Astrocyte (in vitro differentiated cells and primary cell): ENCODE data around the gene MYMK. TPM values are rescaled to one million over a fixed set of nuclear protein-coding genes. Genes with fewer than 3 reads are reported as not detected.

Experiments used
- DNase-seq: peaks from one replicate; pipeline ENCODE4 v3.0.0-alpha.2; 2010; ENCODE audit warnings: low read depth
- FAIRE-seq: peaks from 2 replicates; lab custom pipeline; 2011; peaks lifted over from hg19 to GRCh38; lab: Jason Lieb, UNC
- H2AFZ ChIP-seq: 2 replicates; pipeline ENCODE4 v1.6.0; 2012; ENCODE audit warnings: low read depth, low read length, inconsistent platforms
- H3K27ac ChIP-seq: 2 replicates; pipeline ENCODE4 v1.5.1; 2011; ENCODE audit warnings: low read depth, low read length, inconsistent platforms
- H3K27me3 ChIP-seq: 2 replicates; pipeline ENCODE4 v1.6.0; 2011; ENCODE audit warnings: low read length, inconsistent platforms; ENCODE audit not compliant: insufficient read depth
- H3K36me3 ChIP-seq: 2 replicates; pipeline ENCODE4 v1.5.1; 2011; ENCODE audit warnings: low read length, inconsistent platforms; ENCODE audit not compliant: insufficient read depth
- H3K4me1 ChIP-seq: 2 replicates; pipeline ENCODE4 v1.5.1; 2011; ENCODE audit warnings: low read length, inconsistent platforms; ENCODE audit not compliant: insufficient read depth
- H3K4me2 ChIP-seq: 2 replicates; pipeline ENCODE4 v1.6.0; 2012; ENCODE audit warnings: low read length, inconsistent platforms
- H3K4me3 ChIP-seq: 2 replicates; pipeline ENCODE4 v1.5.1; 2011; ENCODE audit warnings: low read depth, mild to moderate bottlenecking, low read length, inconsistent platforms; ENCODE audit not compliant: insufficient read depth
- H3K79me2 ChIP-seq: 2 replicates; pipeline ENCODE4 v1.6.0; 2012; ENCODE audit warnings: mild to moderate bottlenecking, low read length, inconsistent platforms; ENCODE audit not compliant: insufficient read depth
- H3K9ac ChIP-seq: 2 replicates; pipeline ENCODE4 v1.6.0; 2012; ENCODE audit warnings: mild to moderate bottlenecking, low read length, inconsistent platforms
- H3K9me3 ChIP-seq: 2 replicates; pipeline ENCODE4 v1.5.1; 2012; ENCODE audit warnings: low read depth, mild to moderate bottlenecking, low read length, inconsistent platforms; ENCODE audit not compliant: insufficient read depth
- H4K20me1 ChIP-seq: 2 replicates; pipeline ENCODE4 v1.6.0; 2012; ENCODE audit warnings: low read length, inconsistent platforms; ENCODE audit not compliant: insufficient read depth
- H3K27ac Mint-ChIP-seq: one replicate; pipeline ENCODE4 v1.8.0; 2021; ENCODE audit warnings: mild to moderate bottlenecking, mixed read lengths; ENCODE audit not compliant: unreplicated experiment
- H3K27me3 Mint-ChIP-seq: one replicate; pipeline ENCODE4 v1.8.0; 2021; ENCODE audit warnings: low read depth, mixed read lengths; ENCODE audit not compliant: unreplicated experiment
- H3K36me3 Mint-ChIP-seq: one replicate; pipeline ENCODE4 v1.8.0; 2021; ENCODE audit warnings: low read depth, mixed read lengths; ENCODE audit not compliant: unreplicated experiment
- H3K4me1 Mint-ChIP-seq: one replicate; pipeline ENCODE4 v1.8.0; 2021; ENCODE audit warnings: low read depth, mixed read lengths; ENCODE audit not compliant: unreplicated experiment
- H3K4me3 Mint-ChIP-seq: one replicate; pipeline ENCODE4 v1.8.0; 2021; ENCODE audit warnings: mild to moderate bottlenecking, moderate library complexity, mixed read lengths; ENCODE audit not compliant: unreplicated experiment
- H3K9me3 Mint-ChIP-seq: one replicate; pipeline ENCODE4 v1.8.0; 2021; ENCODE audit warnings: mild to moderate bottlenecking, mixed read lengths; ENCODE audit not compliant: unreplicated experiment
- EZH2 ChIP-seq: IDR thresholded peaks from 2 replicates; pipeline ENCODE4 v1.6.1; 2012; ENCODE audit warnings: mild to moderate bottlenecking, low read length, inconsistent platforms; ENCODE audit not compliant: insufficient read depth
- total RNA-seq: library from RNA; stranded (reverse); gene quantifications from 2 replicates; pipeline ENCODE4 v1.2.1, GENCODE V29; 2021
- TF ChIP-seq, protein P1 (sequence below): IDR thresholded peaks from 2 replicates; pipeline ENCODE4 v1.5.1; 2011; ENCODE audit warnings: low read depth, mild to moderate bottlenecking, inconsistent platforms, low read length, moderate library complexity; ENCODE audit not compliant: insufficient read depth

The MYMK gene
- total RNA-seq, 1 donor from 2014 or later, result not detected

DNA sequence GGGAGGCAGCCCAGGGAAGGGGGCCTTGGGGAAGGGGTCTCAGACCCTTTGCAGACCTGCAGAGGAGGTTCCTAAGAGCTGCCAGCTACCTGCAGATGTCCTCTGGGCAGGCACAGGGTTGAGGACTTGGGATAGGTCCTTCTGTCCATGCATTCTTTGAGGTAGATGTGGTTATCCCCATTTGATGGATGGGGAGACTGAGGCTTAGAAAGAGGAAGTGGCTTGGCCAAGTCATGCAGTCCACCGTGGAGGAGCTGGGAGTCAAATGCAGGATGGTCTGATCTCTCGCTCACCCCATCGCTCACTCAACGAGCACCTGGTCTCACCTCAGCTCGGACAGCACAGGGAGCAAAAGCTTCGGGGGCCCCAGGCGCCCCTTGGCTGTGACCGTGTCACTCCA, 30.0 kb upstream of the MYMK start:
- no peak for FAIRE-seq

DNA sequence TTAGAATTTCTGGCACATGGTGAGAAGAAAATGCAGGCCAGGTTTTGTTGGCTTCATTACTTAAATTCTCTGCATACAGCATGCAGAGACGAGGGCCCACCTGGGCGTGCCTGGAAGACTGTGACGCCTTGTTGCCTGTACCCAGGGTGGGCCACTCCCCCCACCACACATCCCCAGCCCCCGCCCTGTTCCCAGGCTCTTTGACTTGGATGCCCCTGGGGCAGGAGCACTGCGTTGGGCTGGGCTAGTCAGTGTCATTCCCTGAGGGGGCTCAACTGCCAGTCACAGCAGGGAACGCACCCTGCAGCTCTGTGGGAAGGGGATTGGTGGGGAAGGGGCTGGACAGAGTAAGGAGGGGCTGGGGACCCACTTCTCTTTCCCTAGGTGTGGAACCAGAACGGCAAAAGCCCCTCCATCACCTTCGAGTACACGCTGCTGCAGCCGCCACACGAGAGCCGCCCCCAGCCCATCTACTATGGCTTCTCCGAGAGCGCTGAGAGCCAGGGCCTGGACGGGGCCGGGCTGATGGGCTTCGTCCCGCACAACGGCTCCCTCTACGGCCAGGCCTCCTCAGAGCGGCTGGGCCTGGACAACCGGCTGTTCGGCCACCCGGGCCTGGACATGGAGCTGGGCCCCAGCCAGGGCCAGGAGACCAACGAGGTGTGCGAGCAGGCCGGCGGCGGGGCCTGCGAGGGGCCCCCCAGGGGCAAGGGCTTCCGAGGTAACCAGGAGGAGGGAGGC, 29.4 kb upstream of the MYMK start:
- Histone ChIP-seq H3K9me3 (no peaks in the 10 kb centered on the region), H2AFZ (no peak overlapping the region), H4K20me1 (no peaks in the 10 kb centered on the region), H3K4me2 (no peak overlapping the region), H3K4me3 (no peak overlapping the region), H3K79me2 (no peaks in the 10 kb centered on the region), H3K4me1 (peaks cover 18% of the 10 kb centered on the region), H3K27ac (no peak overlapping the region), H3K27me3 (peaks cover 8% of the 10 kb centered on the region), H3K9ac (no peak overlapping the region), H3K36me3 (no peaks in the 10 kb centered on the region)
- FAIRE-seq (no peak), DNase-seq (no peak)
- Mint-ChIP-seq H3K9me3 (no peaks in the 10 kb centered on the region), H3K27ac (no peak overlapping the region), H3K27me3 (peaks cover 37% of the 10 kb centered on the region), H3K36me3 (peaks cover 2% of the 10 kb centered on the region), H3K4me1 (peaks cover 19% of the 10 kb centered on the region), H3K4me3 (no peak overlapping the region)
- TF ChIP-seq, protein P1, sequence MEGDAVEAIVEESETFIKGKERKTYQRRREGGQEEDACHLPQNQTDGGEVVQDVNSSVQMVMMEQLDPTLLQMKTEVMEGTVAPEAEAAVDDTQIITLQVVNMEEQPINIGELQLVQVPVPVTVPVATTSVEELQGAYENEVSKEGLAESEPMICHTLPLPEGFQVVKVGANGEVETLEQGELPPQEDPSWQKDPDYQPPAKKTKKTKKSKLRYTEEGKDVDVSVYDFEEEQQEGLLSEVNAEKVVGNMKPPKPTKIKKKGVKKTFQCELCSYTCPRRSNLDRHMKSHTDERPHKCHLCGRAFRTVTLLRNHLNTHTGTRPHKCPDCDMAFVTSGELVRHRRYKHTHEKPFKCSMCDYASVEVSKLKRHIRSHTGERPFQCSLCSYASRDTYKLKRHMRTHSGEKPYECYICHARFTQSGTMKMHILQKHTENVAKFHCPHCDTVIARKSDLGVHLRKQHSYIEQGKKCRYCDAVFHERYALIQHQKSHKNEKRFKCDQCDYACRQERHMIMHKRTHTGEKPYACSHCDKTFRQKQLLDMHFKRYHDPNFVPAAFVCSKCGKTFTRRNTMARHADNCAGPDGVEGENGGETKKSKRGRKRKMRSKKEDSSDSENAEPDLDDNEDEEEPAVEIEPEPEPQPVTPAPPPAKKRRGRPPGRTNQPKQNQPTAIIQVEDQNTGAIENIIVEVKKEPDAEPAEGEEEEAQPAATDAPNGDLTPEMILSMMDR, result no peak
- TF ChIP-seq EZH2, result no peak

More for the DNA sequence above, 30.0 kb upstream of the MYMK start:
- H3K4me1 ChIP-seq, result peaks cover 18% of the 10 kb centered on the region
- no peak overlapping the region for H3K9ac ChIP-seq
- H3K4me2 ChIP-seq, result no peak overlapping the region
- H3K27me3 Mint-ChIP-seq, result peaks cover 36% of the 10 kb centered on the region
- H3K36me3 Mint-ChIP-seq, result peaks cover 2% of the 10 kb centered on the region
- no peaks in the 10 kb centered on the region for H3K79me2 ChIP-seq
- TF ChIP-seq, protein P1, result no peak
- TF ChIP-seq EZH2, result no peak
- no peak overlapping the region for H3K4me3 Mint-ChIP-seq
- H2AFZ ChIP-seq, result no peak overlapping the region
- H3K9me3 Mint-ChIP-seq, result no peaks in the 10 kb centered on the region
- no peaks in the 10 kb centered on the region for H3K9me3 ChIP-seq
- no peaks in the 10 kb centered on the region for H3K36me3 ChIP-seq
- H3K4me1 Mint-ChIP-seq, result peaks cover 20% of the 10 kb centered on the region
- H3K27me3 ChIP-seq, result peaks cover 8% of the 10 kb centered on the region
- no peak overlapping the region for H3K4me3 ChIP-seq
- H4K20me1 ChIP-seq, result no peaks in the 10 kb centered on the region
- no peak for DNase-seq
- no peak overlapping the region for H3K27ac ChIP-seq
- no peak overlapping the region for H3K27ac Mint-ChIP-seq

DNA sequence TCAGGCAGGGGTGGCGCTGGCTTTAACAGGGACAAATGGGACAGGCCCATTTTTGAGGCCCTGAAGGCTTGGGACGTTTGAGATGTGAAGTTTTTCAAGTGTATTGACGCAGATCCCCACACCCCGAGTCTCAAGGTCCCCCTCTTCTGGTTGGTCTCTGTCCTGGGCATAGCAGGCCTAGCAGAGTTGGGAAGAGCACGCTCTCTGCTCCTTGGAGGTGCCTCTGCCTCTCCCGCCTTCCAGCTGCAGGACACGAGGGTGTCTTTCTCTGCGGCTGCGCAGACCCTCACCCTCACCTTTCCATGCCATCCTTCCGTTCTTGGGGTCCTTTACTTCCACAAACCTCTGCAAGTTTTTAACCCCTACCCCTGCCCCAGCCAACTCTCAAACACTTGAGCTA, 28.4 kb upstream of the MYMK start:
- H3K27me3 ChIP-seq, result peaks cover 8% of the 10 kb centered on the region
- H3K27me3 Mint-ChIP-seq, result peaks cover 40% of the 10 kb centered on the region
- no peak overlapping the region for H2AFZ ChIP-seq
- H4K20me1 ChIP-seq, result no peaks in the 10 kb centered on the region
- peaks cover 2% of the 10 kb centered on the region for H3K36me3 Mint-ChIP-seq
- TF ChIP-seq, protein P1, result no peak
- no peak for TF ChIP-seq EZH2
- no peak overlapping the region for H3K27ac ChIP-seq
- H3K36me3 ChIP-seq, result no peaks in the 10 kb centered on the region
- DNase-seq (no peak), FAIRE-seq (no peak)
- H3K9me3 Mint-ChIP-seq, result no peaks in the 10 kb centered on the region
- H3K79me2 ChIP-seq, result no peaks in the 10 kb centered on the region
- no peak overlapping the region for H3K27ac Mint-ChIP-seq
- no peak overlapping the region for H3K4me3 Mint-ChIP-seq
- H3K9me3 ChIP-seq, result no peaks in the 10 kb centered on the region
- H3K4me1 Mint-ChIP-seq, result peaks cover 9% of the 10 kb centered on the region
- H3K9ac ChIP-seq, result no peak overlapping the region
- H3K4me2 ChIP-seq, result no peak overlapping the region
- H3K4me1 ChIP-seq, result peaks cover 8% of the 10 kb centered on the region
- H3K4me3 ChIP-seq, result no peak overlapping the region
